AG04450 (cell line): ENCODE results near the gene MNAT1. TPM values are rescaled to one million over a fixed set of nuclear protein-coding genes. Genes with fewer than 3 reads are reported as not detected.

Source experiments
- CTCF ChIA-PET: fragments of 300-600, 350-600 bp; formaldehyde crosslinking; extraction: SDS; loops from one replicate; lab custom pipeline; 2022; ENCODE audit warnings: antibody characterized with exemption, inconsistent platforms; lab: Charles Lee
- POLR2A ChIA-PET: fragments of 350-600 bp; formaldehyde crosslinking; extraction: SDS; loops from one replicate; lab custom pipeline; 2021; ENCODE audit warnings: antibody characterized with exemption, inconsistent platforms; lab: Yijun Ruan, JAX
- DNase-seq: peaks from one replicate; pipeline ENCODE4 v3.0.0-alpha.2; 2011; ENCODE audit warnings: low read depth, low spot score
- H3K27ac ChIP-seq: one replicate; pipeline ENCODE4 v1.5.1; 2012; ENCODE audit warnings: low read depth, low read length, control low read depth
- H3K27me3 ChIP-seq: one replicate; pipeline ENCODE4 v1.6.0; 2012; ENCODE audit warnings: low read length; ENCODE audit not compliant: control insufficient read depth, insufficient read depth
- H3K4me3 ChIP-seq: 2 replicates; pipeline ENCODE4 v1.5.1; 2011; ENCODE audit warnings: mild to moderate bottlenecking, low read depth, low read length, control low read depth
- H3K9me3 ChIP-seq: 2 replicates; pipeline ENCODE4 v1.5.1; 2012; ENCODE audit warnings: low read length; ENCODE audit not compliant: control insufficient read depth, insufficient read depth
- CTCF ChIP-seq: IDR thresholded peaks from 2 replicates; pipeline ENCODE4 v1.5.1; 2011; ENCODE audit warnings: low read depth, low read length, control low read depth, inconsistent platforms
- polyA plus RNA-seq: library from polyadenylated mRNA; depleted of rRNA; stranded (reverse); fragments of >200 nt; gene quantifications from 2 replicates; pipeline ENCODE4 v1.2.3, GENCODE V29; 2011

MNAT1 gene
- polyA plus RNA-seq, 1 experiment, result 69.3 TPM

DNA sequence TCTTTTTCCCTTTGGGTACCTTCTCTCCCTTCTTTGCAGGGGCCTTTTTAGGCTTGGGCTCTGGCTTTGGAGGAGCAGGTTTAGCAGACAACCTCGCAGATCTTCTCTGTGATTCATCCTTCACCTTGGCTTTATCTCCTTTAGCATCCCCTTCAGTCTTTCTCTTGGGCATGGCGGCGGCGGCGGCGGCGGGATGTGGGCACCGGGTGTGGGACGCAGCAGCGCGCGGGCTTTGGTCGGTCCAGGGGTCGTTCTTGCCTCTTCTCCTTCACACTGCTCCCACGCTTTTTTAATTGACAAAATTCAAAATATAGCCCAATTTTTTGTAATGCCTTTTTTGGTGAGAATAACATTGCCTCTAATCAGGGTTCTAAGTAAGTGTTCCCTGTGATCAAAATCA is 237.7 kb downstream of the MNAT1 start:
- no peak overlapping the region for H3K27ac ChIP-seq
- no peak overlapping the region for H3K4me3 ChIP-seq
- TF ChIP-seq CTCF, result no peak
- POLR2A ChIA-PET, result no interaction called here
- CTCF ChIA-PET, result no interaction called here
- H3K9me3 ChIP-seq, result no peaks in the 10 kb centered on the region
- no peak for DNase-seq
- H3K27me3 ChIP-seq, result no peaks in the 10 kb centered on the region

DNA sequence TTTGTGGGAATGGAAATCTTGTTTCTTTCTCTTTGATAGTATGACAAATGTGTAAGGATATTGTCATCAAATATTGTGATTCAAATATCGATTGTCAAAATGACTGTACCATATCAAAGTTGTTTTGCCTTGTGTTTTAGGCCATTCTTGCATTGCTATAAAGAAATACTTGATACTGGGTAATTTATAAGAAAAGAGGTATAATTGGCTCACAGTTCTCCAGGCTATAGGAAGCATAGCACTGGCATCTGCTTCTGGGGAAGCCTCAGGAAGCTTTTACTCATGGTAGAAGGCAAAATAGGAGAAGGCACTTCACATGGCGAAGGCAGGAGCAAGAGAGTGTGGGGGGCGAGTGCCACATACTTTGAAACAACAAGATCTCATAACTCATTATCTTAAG is 238.5 kb downstream of the MNAT1 start:
- Histone ChIP-seq H3K9me3 (no peaks in the 10 kb centered on the region), H3K27ac (no peak overlapping the region), H3K4me3 (no peak overlapping the region), H3K27me3 (no peaks in the 10 kb centered on the region)
- no peak for TF ChIP-seq CTCF
- no peak for DNase-seq
- ChIA-PET POLR2A (no interaction called here), CTCF (no interaction called here)

- POLR2A ChIA-PET, result no interaction called here
- Histone ChIP-seq H3K4me3 (no peak overlapping the region), H3K9me3 (no peaks in the 10 kb centered on the region), H3K27ac (no peak overlapping the region), H3K27me3 (no peaks in the 10 kb centered on the region)
- DNase-seq, result no peak
- CTCF ChIA-PET, result no interaction called here
- no peak for TF ChIP-seq CTCF
These were observed 239.6 kb downstream of the MNAT1 start for GRCh38 chr14:60974090-60974651.

- POLR2A ChIA-PET, result no interaction called here
- no peak overlapping the region for H3K4me3 ChIP-seq
- no peak for DNase-seq
- no peak for TF ChIP-seq CTCF
- no peaks in the 10 kb centered on the region for H3K9me3 ChIP-seq
- H3K27me3 ChIP-seq, result no peaks in the 10 kb centered on the region
- CTCF ChIA-PET, result no interaction called here
- H3K27ac ChIP-seq, result no peak overlapping the region
These were observed 241.0 kb downstream of the MNAT1 start for GRCh38 chr14:60975551-60975950.

GRCh38 chr14:60977847-60978246 is 243.3 kb downstream of the MNAT1 start:
- ChIA-PET CTCF (interaction anchor here (0.6 to 2.3 kb wide), 2 partner anchors 259 to 292 kb away, joined by 3 to 5 read pairs; no protein-coding TSS in a partner anchor), POLR2A (no interaction called here)
- Histone ChIP-seq H3K27me3 (no peaks in the 10 kb centered on the region), H3K27ac (no peak overlapping the region), H3K9me3 (no peaks in the 10 kb centered on the region), H3K4me3 (no peak overlapping the region)
- no peak for TF ChIP-seq CTCF
- no peak for DNase-seq
